GM21367 (cell line): ENCODE results near the gene TTLL11.

Source experiments
- ATAC-seq: cut with Tn5 transposase; IDR thresholded peaks from one replicate; pipeline ENCODE4 v1.9.1; 2021; ENCODE audit not compliant: unreplicated experiment

The TTLL11 gene

GRCh38 chr9:121838746-121839669 is 254.1 kb downstream of the TTLL11 start:
- ATAC-seq, result no peak

GRCh38 chr9:121837113-121837961 is 255.8 kb downstream of the TTLL11 start:
- ATAC-seq, result no peak

- ATAC-seq, result no peak
Observed at GRCh38 chr9:121836366-121836885, 256.7 kb downstream of the TTLL11 start.

GRCh38 chr9:121835587-121836365 is 257.3 kb downstream of the TTLL11 start:
- no peak for ATAC-seq

- ATAC-seq, result no peak
Observed at GRCh38 chr9:121833061-121833460, 260.0 kb downstream of the TTLL11 start.

- no peak for ATAC-seq
Observed at GRCh38 chr9:121831869-121832268, 261.2 kb downstream of the TTLL11 start.

- no peak for ATAC-seq
Observed at GRCh38 chr9:121830441-121831140, 262.5 kb downstream of the TTLL11 start.

GRCh38 chr9:121827251-121827967 is 265.7 kb downstream of the TTLL11 start:
- no peak for ATAC-seq

- ATAC-seq, result no peak
Observed at GRCh38 chr9:121826711-121827110, 266.4 kb downstream of the TTLL11 start.

- ATAC-seq, result no peak
Observed at GRCh38 chr9:121825031-121825691, 267.9 kb downstream of the TTLL11 start.

GRCh38 chr9:121824651-121825030 is 268.5 kb downstream of the TTLL11 start:
- ATAC-seq, result no peak

- no peak for ATAC-seq
Observed at GRCh38 chr9:121823451-121824169, 269.5 kb downstream of the TTLL11 start.

- no peak for ATAC-seq
Observed at GRCh38 chr9:121822093-121823085, 270.7 kb downstream of the TTLL11 start.

GRCh38 chr9:121821326-121821725 is 271.8 kb downstream of the TTLL11 start:
- no peak for ATAC-seq

GRCh38 chr9:121820286-121821005 is 272.7 kb downstream of the TTLL11 start:
- ATAC-seq, result no peak

- ATAC-seq, result no peak
Observed at GRCh38 chr9:121819428-121820231, 273.5 kb downstream of the TTLL11 start.
